Mesothelial cell of epicardium (in vitro differentiated cells): ENCODE results near the gene ULK2. TPM values are rescaled to one million over a fixed set of nuclear protein-coding genes. Genes with fewer than 3 reads are reported as not detected.

Experiments
- DNase-seq, 2 experiments: peaks; one replicate each; pipeline ENCODE4 v3.0.0; 2021; ENCODE audit warnings: low spot score in 2 of 2; ENCODE audit not compliant: unreplicated experiment in 2 of 2
- H3K27ac Mint-ChIP-seq: 2 replicates; pipeline ENCODE4 v1.8.0; 2021; ENCODE audit warnings: mixed read lengths
- H3K27me3 Mint-ChIP-seq: 2 replicates; pipeline ENCODE4 v1.8.0; 2021; ENCODE audit warnings: low read depth, mixed read lengths
- H3K36me3 Mint-ChIP-seq: 2 replicates; pipeline ENCODE4 v1.8.0; 2021; ENCODE audit warnings: mixed read lengths
- H3K4me1 Mint-ChIP-seq: 2 replicates; pipeline ENCODE4 v1.8.0; 2021; ENCODE audit warnings: mixed read lengths
- H3K4me3 Mint-ChIP-seq: 2 replicates; pipeline ENCODE4 v1.8.0; 2021; ENCODE audit warnings: mild to moderate bottlenecking, moderate library complexity, mixed read lengths
- H3K9me3 Mint-ChIP-seq: 2 replicates; pipeline ENCODE4 v1.8.0; 2021; ENCODE audit warnings: mixed read lengths
- total RNA-seq: library from RNA; stranded (reverse); gene quantifications from 3 replicates; pipeline ENCODE4 v1.2.1, GENCODE V29; 2021
- TF ChIP-seq, protein P1 (sequence below): fragments of 200-600 bp; sonication (generic); IDR thresholded peaks from one replicate; pipeline ENCODE4 v1.5.0; 2021; ENCODE audit warnings: antibody characterized with exemption; ENCODE audit not compliant: unreplicated experiment

ULK2 gene
- total RNA-seq, 1 donor from 2014 or later: 38.7 TPM

DNA sequence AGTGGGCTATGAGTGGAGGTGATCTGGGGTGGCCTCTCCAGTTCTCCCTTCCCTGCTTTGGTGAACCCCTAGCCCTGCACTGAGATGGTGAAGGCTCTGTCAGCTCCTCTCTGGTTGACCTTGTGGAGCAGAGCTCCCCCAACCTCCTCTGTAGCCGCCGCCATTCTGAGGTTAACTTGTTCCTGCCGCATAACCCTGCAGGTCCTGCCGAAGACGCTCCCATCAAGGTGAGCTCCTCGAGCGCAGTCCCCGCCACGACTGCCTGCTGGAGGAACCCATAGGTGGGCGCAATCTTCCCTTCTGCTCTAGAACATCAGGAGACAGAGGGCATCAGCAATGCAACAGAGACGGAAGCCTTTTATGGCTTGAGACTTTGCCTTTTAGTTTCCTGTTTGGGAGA lies 136.1 kb downstream of the ULK2 start:
- Mint-ChIP-seq H3K27me3 (peaks cover 3% of the 10 kb centered on the region), H3K4me3 (no peak overlapping the region), H3K4me1 (peaks cover 4% of the 10 kb centered on the region), H3K27ac (no peak overlapping the region), H3K36me3 (no peaks in the 10 kb centered on the region), H3K9me3 (no peaks in the 10 kb centered on the region)
- DNase-seq: no peak
- TF ChIP-seq, protein P1, sequence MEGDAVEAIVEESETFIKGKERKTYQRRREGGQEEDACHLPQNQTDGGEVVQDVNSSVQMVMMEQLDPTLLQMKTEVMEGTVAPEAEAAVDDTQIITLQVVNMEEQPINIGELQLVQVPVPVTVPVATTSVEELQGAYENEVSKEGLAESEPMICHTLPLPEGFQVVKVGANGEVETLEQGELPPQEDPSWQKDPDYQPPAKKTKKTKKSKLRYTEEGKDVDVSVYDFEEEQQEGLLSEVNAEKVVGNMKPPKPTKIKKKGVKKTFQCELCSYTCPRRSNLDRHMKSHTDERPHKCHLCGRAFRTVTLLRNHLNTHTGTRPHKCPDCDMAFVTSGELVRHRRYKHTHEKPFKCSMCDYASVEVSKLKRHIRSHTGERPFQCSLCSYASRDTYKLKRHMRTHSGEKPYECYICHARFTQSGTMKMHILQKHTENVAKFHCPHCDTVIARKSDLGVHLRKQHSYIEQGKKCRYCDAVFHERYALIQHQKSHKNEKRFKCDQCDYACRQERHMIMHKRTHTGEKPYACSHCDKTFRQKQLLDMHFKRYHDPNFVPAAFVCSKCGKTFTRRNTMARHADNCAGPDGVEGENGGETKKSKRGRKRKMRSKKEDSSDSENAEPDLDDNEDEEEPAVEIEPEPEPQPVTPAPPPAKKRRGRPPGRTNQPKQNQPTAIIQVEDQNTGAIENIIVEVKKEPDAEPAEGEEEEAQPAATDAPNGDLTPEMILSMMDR: no peak

DNA sequence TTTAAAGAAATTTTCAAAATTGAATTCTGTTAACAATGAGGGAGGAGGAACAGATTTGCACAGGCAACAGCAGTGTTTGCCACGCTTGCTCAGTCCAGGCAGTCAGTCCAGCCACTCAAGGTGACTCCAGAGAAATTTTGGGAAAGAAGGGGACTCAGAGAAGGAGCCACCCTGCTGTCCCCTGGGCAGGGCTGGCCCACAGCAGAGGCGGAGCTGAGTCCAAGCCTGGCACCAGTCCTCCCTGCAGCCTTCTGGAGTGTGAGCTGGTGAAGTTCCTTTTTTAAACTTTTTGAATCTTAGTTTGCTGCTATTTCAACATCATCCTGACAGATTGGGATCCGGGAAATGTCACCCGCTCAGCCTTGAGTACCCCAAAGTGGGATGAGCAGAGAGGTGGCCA lies 136.9 kb downstream of the ULK2 start:
- TF ChIP-seq, protein P1: no peak
- DNase-seq: no peak
- H3K36me3 Mint-ChIP-seq: no peaks in the 10 kb centered on the region
- no peak overlapping the region for H3K27ac Mint-ChIP-seq
- H3K4me1 Mint-ChIP-seq: peaks cover 4% of the 10 kb centered on the region
- no peak overlapping the region for H3K4me3 Mint-ChIP-seq
- H3K9me3 Mint-ChIP-seq: no peaks in the 10 kb centered on the region
- peaks cover 3% of the 10 kb centered on the region for H3K27me3 Mint-ChIP-seq

DNA sequence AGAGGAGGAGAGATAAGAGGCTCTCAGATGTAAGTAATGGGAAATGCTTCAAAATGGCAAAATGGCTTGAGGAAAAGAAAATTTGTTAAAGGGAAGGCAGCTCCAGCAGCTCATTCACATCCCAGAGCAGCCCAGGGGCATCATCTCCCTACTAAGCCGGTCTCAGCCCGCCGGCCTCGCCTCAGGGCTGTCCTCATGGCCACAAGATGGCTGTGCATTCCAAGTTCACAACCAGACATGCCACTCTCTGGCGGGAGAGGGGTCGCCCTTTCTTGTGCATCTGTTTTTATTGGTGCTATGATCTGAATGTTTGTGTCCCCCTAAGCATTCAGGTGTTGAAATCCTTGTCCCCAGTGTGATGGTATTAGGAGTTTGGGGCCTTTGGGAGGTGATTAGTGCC lies 137.8 kb downstream of the ULK2 start:
- peaks cover 4% of the 10 kb centered on the region for H3K4me1 Mint-ChIP-seq
- DNase-seq: no peak
- no peak overlapping the region for H3K27ac Mint-ChIP-seq
- H3K9me3 Mint-ChIP-seq: no peaks in the 10 kb centered on the region
- peaks cover 3% of the 10 kb centered on the region for H3K27me3 Mint-ChIP-seq
- H3K36me3 Mint-ChIP-seq: no peaks in the 10 kb centered on the region
- H3K4me3 Mint-ChIP-seq: no peak overlapping the region
- TF ChIP-seq, protein P1: no peak

DNA sequence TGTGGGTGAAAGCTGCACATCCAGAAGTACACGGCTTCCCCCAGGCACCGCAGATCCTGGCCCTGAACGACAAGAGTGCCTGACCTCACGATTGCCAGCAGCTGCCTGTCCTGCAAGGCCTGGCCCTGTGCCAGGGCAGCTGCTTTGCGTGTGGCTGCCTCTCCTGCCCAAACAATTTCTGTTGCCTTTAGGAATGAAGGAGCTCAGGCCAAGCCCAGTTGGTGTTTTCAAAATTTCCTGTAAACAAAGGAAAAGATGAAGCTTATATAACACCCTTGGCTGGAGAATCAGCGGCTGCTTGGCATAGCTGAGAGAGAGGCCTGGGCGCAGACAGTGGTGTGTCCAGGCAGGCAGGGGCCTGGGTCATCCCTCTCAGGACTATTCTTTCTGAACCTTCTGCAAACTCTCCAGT lies 139.6 kb downstream of the ULK2 start:
- Mint-ChIP-seq H3K27me3 (peaks cover 3% of the 10 kb centered on the region), H3K27ac (no peak overlapping the region), H3K4me1 (peaks cover 4% of the 10 kb centered on the region), H3K36me3 (no peaks in the 10 kb centered on the region), H3K9me3 (no peaks in the 10 kb centered on the region), H3K4me3 (no peak overlapping the region)
- TF ChIP-seq, protein P1: no peak
- no peak for DNase-seq

DNA sequence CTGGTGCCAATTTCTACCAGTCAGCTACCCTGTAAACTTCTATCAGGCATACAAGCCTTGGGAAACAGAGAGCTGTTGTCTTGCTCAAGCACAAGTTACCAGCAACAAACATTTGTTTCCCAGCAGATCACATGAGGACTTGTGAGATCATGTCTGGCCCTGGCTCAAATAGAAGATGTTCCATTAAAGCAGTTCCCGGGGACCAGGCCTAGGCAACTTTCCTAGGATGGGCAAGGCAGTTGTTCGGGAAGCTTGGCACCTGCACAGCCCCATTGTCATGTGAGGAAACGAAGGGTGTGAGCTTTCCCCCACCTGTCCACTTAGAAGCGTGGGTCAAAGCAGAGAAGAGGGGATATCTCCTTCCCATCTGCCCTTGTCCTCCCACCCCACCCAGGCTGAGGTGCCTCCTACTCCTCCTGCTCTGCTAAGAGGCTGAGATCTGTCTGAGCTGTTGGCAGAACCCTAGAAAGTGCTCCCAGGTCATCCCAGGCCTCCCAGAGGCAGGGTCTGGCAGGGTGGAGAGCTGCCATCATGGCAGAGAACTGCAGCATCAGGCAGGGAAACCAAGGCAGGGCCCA lies 140.1 kb downstream of the ULK2 start:
- H3K27me3 Mint-ChIP-seq: peaks cover 3% of the 10 kb centered on the region
- H3K9me3 Mint-ChIP-seq: no peaks in the 10 kb centered on the region
- no peaks in the 10 kb centered on the region for H3K36me3 Mint-ChIP-seq
- TF ChIP-seq, protein P1: no peak
- peak overlapping the region; percentile 12 for H3K27ac Mint-ChIP-seq
- H3K4me3 Mint-ChIP-seq: no peak overlapping the region
- H3K4me1 Mint-ChIP-seq: peaks cover 4% of the 10 kb centered on the region
- no peak for DNase-seq
